ENCODE measurements around the gene SLC25A48.

The SLC25A48 gene

DNA sequence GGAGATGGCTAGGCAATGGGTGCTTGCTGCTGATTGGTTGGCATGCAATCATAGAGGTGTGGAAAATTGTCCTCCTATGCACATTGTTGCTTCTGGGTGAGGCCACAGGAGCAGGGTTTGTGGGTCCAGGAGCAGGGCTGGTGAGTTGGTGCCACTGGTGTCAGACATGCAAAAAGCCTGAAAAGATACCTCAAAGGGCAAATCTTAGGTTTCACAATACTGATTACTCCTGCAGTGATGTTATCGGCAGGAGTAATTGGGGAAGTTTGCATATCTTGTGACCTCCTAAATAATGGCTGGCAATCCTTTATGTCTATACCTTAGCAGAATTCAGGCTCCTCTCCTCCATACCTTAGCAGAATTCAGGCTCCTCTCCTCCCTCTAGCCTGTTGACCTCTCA lies 25.2 kb downstream of the SLC25A48 start:
- no peak for DNase-seq

DNA sequence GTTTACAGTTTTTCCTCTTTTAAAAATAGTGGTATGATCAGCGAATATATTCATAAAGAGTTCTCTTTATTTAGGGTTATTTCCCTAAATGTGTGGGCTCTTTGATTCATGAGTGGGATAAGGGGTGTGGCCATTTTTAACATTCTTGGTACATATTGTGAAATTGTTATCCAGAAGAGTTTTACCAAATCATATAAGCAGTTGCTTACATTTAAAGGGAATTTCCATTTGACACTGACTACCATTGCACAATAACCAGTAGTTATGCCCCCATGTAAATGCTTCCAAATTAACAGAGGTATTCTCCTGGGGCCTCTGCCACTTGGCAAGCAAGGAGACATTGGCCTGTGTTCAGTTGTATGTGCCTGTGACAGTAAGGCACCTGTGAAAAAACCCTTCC lies 27.2 kb downstream of the SLC25A48 start:
- no peak for DNase-seq

DNA sequence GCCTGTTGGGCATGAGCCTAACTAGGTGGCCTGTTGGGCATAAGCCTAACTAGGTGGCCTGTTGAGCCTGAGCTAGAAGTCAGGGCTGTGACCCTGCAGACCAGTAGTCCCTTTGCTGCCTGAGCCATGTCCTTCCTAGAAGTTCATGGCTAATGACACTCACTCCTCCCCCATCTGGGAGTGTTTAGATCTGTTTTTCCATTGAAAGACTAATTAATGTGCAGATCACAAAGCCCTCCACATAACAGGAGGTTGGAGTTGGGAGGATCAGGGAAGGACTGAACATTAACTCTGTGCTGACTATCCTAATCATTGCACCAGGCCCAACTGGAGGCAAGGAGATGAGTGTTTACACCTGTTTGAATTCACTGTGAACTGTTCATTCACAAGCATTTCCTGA lies 27.6 kb downstream of the SLC25A48 start:
- no peak for DNase-seq

DNA sequence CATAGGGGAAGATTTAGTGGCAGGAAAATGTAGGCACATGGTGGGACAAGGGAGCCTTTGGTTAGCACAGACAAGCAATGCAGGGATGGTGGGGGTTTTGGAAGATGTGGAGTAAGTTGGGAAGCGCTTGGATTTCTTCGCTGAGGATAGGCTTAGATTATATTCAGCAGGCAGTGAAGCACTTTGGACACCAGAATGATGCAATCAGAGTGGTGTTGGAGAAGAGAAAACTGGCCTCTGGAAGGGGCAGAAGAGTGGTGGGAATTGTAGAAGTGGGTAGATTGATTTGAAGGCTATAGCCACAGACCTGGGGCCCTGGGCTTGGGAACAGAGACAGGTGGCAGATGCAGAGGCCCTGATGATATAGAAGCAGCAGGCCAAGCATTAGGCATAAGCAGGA lies 28.3 kb downstream of the SLC25A48 start:
- DNase-seq: no peak

DNA sequence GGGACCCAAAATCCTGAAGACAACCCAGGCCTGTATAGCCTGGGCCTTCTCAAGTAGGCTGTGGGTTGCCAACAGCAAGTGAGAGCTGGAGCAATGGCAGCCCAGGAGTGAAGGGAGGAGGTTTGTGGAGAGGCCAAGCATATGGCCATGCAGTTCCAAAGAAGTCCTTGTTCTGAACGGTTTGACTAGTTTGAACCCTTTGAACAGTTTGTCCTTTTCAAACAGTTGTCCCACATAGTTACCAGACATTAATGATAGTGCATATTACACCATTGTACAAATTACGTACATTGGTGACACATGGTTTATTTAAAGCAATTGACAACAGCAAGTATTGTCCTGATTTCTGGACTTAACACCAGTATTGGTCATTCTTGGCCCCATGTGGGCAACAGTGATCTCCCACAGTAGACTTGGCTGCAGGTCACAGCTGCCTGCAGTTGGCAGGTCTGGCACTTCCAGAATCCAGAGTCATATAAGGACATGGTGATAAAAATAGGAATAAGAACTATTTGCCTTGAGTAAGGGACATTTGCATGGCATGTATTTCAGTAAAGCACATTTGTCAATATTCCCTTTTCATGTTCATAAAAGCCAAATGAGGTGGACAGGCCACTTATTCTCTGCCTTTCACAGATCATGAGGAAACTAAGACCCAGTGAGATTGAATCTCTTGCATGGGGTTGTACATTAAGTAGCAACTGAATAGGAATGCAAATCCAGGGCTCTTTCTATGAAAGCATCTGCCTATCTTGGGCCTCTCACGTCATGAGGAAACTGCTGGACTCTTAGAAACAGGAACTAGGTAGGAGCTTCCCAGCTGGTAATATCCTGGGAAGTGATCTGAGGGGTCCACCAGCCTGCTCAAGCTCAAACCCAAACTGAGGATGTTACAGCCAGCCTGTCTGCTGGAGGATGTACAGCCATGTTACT lies 30.3 kb downstream of the SLC25A48 start:
- DNase-seq: no peak

DNA sequence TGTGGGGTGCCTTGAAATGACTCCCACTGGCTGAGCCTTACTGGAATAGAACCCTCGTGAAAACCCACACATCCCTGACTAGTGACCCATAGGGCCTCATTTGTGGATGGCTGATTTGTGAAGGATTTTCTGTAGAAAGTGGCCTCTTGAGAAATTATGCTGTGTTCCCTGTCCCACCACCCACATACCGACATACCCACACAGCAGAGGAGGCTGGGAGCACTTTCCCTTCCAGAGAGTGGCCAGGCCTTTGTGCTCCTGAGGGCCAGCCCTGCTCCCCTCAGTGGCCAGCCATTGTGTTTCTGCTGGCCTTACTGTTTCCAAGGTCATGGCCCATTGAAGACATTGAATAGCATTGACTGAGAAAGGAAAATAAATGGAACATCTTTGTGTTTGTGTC lies 31.6 kb downstream of the SLC25A48 start:
- DNase-seq: no peak

DNA sequence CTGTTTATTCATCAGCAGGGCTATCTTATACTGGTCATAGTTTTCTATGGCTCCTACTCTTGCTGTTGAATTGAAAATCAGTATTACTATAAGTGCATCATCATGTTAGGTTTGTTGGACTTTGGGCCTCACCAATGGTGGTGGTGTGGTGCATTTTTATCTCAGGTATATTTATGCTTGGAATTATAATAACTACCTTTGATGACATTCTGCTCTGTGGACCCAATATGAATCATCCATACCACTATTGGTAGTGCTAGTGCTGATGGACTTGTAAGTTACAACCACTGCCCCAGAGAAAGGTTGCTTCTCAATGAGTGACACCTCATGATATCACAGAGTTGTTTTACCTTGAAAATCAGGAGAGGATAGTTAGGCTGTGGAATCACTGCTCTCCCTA lies 33.1 kb downstream of the SLC25A48 start:
- no peak for DNase-seq

DNA sequence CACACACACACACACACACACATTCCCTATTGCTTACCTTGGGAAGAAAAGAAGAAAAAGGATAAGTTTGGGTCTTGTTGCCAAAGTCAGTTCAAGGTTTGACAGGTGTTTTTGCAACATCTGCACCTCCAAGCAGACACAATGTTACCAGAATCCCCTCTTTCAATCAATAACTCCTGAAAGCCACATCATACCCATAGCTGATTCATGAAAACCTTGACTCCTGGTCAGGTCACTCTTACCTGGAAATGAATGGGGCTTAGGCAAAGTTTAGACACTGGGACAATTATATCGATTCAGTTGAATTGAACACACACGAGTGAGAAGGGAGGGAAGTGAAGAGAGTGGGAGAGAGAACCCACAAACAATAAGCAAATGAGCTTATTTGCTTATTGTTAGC lies 34.2 kb downstream of the SLC25A48 start:
- no peak for DNase-seq

DNA sequence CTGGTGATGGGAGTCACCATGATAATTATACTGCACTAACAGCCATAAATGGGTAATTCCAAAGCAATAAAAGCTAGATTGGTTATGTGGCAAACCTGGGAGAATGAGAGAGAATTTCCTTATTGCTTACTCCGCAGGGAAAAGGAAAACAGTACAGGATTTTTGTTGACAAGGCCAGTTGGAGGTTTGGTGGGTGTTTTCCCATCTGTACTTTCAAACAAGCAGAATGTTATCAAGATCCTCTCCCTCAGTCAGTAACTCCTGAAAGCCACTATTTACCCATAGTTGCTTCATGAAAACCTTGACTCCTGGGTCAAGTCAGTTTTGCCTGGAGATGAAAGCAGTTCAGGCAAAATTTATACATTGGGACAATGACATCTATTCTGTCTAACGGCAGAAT lies 34.8 kb downstream of the SLC25A48 start:
- no peak for DNase-seq

DNA sequence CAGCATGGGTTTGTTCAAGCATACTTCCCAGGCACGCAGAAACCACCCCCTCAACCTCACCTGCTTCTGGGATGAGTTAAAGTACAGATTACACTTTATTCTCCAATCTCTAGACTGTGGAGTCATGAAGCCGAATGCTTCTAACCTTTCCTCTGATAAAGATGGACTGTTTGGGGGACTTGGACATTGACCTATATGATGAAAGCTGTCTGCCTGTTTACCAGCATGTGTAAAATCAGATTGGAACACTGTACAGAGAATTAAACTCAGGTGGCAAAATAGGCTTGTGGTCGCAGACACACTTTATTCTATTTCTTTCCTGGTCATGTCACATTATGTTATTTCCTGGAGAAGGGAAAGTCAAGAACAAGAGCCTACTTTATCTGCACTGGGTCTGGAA lies 35.5 kb downstream of the SLC25A48 start:
- DNase-seq: no peak

DNA sequence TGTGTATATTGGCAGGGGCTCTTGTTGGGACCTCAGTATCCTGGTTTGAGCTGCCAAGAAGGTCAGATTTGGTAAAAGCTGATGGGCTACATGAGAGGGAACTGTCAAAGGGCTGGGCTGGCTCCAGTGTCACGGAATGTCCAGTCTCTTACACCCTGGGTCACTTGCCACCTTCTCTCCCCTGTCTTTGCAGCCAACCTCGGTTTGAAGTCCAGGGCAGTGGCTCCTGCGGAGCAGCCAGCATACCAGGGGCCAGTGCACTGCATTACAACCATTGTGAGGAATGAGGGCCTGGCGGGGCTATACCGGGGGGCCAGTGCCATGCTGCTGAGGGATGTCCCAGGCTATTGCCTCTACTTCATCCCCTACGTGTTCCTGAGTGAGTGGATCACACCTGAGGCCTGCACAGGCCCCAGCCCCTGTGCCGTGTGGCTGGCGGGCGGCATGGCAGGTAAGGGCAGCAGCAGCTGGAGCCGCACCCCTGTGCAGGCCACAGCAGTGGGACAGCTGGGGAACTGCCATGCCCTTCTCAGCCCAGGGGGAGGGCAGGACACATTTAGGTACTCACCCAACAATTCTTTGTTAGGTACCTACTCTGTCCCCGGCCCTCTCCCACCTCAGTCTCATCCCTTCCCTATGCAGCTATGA lies 36.9 kb downstream of the SLC25A48 start:
- no peak for DNase-seq

DNA sequence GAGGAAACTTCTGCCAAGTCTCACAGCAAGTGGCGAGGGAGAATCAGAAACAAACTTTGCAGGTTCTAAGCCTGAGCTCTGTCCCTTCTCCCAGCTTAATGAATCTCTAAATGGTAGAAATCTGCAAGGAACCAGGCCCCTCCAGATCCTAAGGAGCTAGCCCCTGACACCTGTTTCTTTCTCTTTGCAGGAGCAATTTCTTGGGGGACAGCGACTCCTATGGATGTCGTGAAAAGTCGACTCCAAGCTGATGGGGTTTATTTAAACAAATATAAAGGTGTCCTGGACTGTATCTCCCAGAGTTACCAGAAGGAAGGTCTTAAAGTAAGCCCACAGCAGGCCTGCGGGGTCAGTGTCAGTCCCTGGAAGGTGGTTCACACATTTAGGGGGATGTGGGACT lies 39.4 kb downstream of the SLC25A48 start:
- DNase-seq: no peak

DNA sequence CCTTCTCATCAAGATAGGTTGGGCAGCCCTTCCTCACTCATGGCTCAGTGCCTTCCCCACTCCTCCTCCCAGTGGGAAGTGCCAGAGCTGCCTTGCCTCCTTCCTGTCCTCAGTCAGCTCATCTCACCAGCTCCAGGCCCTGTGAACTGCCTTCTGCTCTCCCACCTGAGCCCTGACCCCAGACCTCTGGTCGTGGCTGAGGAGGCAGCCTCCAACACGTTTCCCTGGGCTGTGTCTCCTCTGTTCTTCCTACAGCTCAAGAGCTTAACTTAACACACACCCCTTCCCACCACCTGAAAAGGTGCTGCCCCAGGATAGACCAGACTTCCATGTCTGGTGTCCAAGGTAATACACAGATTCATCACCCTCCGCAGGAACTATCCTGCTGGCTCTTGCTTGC lies 40.0 kb downstream of the SLC25A48 start:
- no peak for DNase-seq

DNA sequence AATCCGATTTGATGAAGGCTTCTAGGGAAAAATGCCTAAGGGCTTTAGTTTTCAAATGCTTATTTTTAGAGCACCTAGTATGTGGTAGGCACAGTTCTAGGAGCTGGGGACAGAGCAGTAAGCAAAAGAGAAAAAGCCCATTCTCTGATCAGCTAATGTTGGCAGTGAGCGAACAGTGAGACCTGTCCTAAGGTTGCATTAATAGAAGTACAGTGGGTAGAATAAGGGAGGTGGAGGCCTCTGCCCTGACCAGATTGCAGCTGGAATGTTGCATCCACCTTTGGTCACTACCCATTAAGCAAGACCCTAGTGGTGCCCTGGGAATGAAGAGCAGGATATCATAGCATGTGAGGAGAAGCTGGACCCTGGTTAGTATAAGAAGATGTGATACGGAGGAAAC lies 41.1 kb downstream of the SLC25A48 start:
- no peak for DNase-seq

DNA sequence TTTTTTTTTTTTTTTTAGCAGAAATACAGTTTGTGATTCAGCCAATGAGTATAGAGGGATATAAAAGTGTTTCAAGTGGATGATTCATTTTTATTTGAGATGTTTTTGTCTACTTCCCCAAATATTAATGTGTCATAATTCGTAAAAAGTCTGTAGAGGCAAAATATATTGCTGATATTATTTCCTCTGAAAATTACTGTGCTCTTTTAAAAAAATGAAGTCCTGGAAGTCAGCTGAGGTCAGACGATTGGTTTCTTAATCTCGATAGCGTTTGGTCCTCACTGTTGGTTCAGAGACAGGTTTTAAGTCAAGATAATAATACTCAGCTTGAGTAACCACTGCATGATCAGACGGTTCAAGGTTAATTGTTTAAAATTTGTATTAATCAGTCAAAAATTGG lies 41.7 kb downstream of the SLC25A48 start:
- no peak for DNase-seq

DNA sequence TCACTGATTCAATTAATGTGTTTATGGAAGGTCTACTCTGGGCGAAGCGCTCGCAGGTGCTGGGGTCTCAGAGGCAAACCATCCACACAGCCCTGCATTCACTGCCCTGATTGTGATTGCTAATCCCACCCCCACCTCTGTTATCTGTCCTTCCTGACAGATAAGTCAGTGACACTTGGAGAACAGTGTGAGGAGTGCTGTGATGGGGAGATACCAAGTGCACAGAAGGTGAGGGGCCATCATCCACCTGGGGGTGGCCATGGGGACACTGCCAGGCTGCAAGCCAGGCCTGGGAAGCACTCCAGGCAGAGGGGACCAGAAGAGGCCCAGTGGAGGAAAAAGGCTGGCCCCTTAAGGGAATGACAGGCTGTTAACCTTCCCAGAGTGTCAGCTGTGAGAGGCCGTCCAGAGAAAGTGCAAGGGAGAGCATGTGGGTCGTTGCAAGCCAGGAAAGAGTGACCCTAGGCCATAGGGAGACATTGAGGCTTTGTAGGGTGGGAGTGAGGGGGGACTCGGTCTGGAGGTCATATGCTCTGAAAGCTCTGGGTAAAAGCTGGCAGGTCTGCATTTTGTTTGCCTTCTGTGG lies 43.2 kb downstream of the SLC25A48 start:
- no peak for DNase-seq

DNA sequence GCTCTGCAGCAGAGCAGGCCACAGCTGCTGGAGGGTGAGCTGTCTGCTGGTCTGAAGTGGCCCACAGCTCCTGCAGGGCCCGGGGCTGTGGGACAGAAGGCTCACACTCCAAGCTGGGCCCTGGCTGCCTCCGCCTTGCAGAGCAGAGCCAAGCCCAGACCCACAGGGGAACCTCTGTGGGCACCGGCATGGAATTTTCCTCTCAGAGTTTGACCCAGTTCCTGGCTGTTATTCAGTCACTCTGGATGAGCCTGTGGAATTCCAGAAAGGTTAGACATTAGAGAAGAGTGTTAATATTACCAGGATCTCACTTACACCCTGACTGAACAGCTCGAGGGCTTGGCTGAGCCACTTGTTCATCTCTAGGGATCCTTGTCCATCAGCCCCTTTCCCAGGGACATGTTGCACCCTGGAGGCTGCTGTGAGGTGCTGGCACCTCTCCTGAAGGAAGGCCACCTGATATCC lies 43.7 kb downstream of the SLC25A48 start:
- no peak for DNase-seq

DNA sequence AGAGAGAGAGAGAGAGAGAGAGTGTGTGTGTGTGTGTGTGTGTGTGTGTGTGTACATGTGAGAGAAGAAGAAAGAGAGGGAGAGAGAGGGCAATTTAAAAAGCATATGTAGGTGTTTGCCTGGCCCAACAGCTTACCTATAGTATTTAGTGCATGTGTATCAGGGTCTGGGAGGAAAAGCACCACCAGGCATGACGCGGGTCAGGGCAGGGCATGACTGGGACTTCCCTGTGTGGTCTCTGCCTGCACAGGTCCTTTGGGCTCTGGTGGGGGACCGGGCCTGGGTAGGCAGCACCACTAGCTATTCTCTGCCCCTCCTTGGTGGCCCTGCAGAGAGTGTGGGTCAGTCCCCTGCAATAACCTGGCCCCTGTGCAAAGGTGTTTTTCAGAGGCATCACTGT lies 45.1 kb downstream of the SLC25A48 start:
- DNase-seq: no peak

DNA sequence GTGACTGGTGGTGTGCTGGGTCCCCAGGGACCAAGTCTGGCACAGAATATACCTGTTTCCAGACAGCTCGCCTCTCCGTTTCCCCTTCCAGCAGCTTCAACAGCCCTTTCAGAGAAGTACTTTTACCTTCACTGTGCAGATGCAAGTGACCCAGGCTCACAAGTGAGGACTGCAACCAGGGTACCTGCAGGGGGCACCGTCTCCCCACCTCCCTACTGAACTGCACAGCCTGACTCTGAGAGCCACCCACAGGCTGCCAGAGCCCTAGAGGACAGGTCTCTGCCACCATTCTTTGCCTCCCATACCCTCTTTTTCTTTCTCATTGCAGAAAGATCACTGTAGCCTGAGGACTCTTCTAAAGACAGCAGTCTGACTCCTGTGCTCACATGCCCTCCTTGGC lies 45.8 kb downstream of the SLC25A48 start:
- DNase-seq: no peak

DNA sequence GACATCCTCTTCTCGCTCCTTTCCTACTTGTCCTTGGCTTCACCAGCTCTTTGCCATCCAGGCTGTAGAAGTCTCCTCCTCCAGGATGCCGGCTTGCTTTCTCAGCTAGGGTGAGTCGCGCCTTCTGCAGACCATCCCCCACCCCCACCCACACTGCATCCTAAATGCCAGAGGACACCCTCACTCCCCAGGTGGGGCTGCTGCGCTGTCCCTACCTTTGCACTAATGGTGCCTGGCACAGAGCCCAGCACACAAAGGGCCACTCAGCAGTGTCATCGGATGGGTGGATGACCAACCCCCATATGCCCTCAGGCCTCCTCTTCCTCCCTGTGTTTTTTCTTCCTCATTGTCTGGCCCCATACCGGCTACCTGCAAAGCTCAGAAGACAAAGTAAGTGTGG lies 46.3 kb downstream of the SLC25A48 start:
- DNase-seq: no peak

DNA sequence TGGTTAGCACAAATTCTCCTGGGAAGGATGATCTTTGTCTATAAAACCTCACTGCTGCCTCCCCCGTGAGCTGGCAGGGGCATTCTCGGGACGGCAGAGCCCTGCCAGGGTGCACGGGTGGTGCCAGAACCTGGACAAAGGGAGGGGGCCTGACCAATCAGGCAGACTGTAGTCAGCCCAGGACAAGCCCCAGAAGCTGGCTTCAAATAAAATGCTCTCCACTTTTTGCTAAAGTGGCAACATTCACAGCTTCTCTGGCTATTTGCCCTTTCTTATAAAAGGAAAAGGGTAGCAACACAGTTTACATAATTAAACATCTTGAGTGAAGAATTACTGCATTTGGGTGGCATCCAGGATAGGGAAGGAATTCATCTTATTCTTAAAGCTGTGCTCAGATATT lies 46.8 kb downstream of the SLC25A48 start:
- DNase-seq: no peak

DNA sequence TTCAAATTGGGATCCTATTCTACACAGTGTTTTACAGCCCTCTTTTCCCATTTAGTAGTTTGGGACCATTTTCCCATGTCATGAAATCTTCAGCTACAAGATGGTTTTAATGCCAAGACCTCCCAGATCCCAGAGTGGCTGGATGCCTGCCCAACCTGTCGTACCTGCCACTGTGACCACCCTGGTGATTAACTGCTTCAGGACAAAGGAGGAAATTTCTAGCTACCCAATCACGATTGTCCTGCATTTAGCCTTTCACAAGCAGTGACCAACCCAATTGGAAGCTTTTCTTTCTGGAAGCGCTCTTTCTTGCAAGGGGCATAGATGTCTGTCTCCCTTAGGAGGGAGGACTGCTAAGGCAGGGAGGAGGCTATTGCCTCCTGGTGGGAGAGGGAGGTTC lies 47.4 kb downstream of the SLC25A48 start:
- DNase-seq: no peak

DNA sequence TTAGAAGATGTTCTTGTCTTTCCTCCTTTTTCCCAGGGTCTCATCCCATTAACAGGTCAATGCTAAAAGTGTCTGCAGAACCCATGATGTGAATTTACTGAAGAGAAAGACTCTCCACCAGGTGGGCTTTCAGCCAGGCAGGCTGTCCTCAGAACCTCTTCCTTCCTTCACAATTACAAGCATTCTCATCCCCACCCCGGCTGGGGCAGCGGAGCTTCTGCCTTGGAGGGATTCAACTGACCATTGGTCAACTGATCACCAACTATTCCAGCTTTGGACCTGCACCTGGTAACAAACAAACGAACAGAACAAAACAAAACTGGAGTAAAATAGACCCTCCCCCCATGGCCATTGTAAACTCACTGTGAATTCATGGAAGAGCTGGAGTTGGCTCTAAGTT lies 48.6 kb downstream of the SLC25A48 start:
- DNase-seq: no peak

DNA sequence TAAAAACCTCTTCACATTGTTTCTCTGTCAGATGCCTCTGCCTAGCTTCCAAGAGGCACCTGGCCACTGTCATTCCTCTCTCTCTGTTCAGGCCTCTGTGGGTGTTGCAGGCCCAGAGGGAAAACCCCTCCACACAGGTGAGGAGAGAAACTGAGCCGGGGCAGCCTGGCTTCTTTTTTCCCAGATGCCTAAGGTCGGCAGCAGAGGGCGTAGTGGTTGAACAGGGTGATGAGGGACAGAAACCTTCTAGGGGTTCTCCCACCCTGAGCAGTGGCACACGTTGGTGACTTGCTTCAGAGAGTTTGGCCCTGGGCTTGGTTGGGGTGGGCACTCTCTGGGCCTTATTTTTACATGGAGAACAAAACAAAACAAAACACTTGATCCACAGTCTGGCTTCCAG lies 49.0 kb downstream of the SLC25A48 start:
- no peak for DNase-seq

Data from activated CD4-positive, alpha-beta T cell treated with anti-CD3 and anti-CD28 coated beads, Interleukin-2, amount 50 U/mL, for 1 hour (primary cell).